HFFc6 (cell line): Measurements from ENCODE around the gene ZCWPW1. TPM values are rescaled to one million over a fixed set of nuclear protein-coding genes. Genes with fewer than 3 reads are reported as not detected.
"Not testable (repeated sequence)": the region's sequence is repeated elsewhere in the genome, so short reads cannot be mapped to it uniquely, and the experiment has no call there.

Experiments used
- DNase-seq: peaks from one replicate; pipeline ENCODE4 v3.0.0-alpha.2; 2018
- H3K27ac Mint-ChIP-seq: 2 replicates; pipeline ENCODE4 v1.8.0; 2020; ENCODE audit warnings: mild to moderate bottlenecking, mixed read lengths
- H3K27me3 Mint-ChIP-seq: 2 replicates; pipeline ENCODE4 v1.8.0; 2021; ENCODE audit warnings: mild to moderate bottlenecking, moderate library complexity, mixed read lengths; ENCODE audit not compliant: insufficient read depth
- H3K36me3 Mint-ChIP-seq: 2 replicates; pipeline ENCODE4 v1.8.0; 2021; ENCODE audit warnings: low read depth, mixed read lengths
- H3K4me1 Mint-ChIP-seq: 2 replicates; pipeline ENCODE4 v1.8.0; 2020; ENCODE audit warnings: low read depth, mixed read lengths
- H3K4me3 Mint-ChIP-seq: 2 replicates; pipeline ENCODE4 v1.8.0; 2020; ENCODE audit warnings: mild to moderate bottlenecking, moderate library complexity, mixed read lengths
- H3K9me3 Mint-ChIP-seq: 2 replicates; pipeline ENCODE4 v1.8.0; 2020; ENCODE audit warnings: mild to moderate bottlenecking, mixed read lengths
- total RNA-seq, 6 experiments: library from RNA; stranded (reverse); fragmentation: NEBNext Ultra II Directional; extraction: Animal tissue kit (Norgen Biotek cat#: 25700); gene quantifications; 2 replicates in 1 of 6; 3 replicates in 5 of 6; pipeline ENCODE4 v1.2.3, GENCODE V29; 2021
- TF ChIP-seq, protein P1 (sequence below): fragments of 200-600 bp; sonication (generic); IDR thresholded peaks from 2 replicates; pipeline ENCODE4 v1.5.0; 2021; ENCODE audit warnings: antibody characterized with exemption, mild to moderate bottlenecking

The ZCWPW1 gene
- total RNA-seq, 6 experiments from 2014 or later: 0.55 to 1.7 (median 1.2) TPM

DNA sequence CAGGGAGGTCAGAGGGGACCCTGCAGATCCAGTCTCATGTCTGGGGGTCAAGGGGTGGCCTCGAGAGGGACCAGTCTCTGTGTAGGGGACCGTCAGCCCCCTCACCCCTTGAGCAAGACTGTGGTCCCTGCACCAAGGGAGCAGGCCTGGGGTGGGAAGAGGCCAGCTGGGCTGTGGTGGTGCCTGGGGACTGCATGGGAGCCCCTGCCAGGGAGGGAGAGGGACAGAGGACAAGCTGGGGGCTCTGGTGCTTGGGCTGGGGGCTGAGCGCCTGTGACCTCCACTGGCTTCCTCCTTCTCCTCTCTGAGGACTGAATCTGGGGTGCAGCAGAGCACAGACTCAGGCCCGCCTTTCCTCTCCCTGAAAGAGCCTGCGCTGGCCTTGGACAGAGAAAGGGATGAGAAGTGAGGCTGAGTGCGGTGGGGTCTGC, 71.4 kb downstream of the ZCWPW1 start:
- Mint-ChIP-seq H3K27me3 (no peaks in the 10 kb centered on the region), H3K27ac (no peak overlapping the region), H3K36me3 (peaks cover 12% of the 10 kb centered on the region), H3K9me3 (no peaks in the 10 kb centered on the region), H3K4me3 (no peak overlapping the region), H3K4me1 (no peaks in the 10 kb centered on the region)
- TF ChIP-seq, protein P1, sequence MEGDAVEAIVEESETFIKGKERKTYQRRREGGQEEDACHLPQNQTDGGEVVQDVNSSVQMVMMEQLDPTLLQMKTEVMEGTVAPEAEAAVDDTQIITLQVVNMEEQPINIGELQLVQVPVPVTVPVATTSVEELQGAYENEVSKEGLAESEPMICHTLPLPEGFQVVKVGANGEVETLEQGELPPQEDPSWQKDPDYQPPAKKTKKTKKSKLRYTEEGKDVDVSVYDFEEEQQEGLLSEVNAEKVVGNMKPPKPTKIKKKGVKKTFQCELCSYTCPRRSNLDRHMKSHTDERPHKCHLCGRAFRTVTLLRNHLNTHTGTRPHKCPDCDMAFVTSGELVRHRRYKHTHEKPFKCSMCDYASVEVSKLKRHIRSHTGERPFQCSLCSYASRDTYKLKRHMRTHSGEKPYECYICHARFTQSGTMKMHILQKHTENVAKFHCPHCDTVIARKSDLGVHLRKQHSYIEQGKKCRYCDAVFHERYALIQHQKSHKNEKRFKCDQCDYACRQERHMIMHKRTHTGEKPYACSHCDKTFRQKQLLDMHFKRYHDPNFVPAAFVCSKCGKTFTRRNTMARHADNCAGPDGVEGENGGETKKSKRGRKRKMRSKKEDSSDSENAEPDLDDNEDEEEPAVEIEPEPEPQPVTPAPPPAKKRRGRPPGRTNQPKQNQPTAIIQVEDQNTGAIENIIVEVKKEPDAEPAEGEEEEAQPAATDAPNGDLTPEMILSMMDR: no peak
- no peak for DNase-seq

DNA sequence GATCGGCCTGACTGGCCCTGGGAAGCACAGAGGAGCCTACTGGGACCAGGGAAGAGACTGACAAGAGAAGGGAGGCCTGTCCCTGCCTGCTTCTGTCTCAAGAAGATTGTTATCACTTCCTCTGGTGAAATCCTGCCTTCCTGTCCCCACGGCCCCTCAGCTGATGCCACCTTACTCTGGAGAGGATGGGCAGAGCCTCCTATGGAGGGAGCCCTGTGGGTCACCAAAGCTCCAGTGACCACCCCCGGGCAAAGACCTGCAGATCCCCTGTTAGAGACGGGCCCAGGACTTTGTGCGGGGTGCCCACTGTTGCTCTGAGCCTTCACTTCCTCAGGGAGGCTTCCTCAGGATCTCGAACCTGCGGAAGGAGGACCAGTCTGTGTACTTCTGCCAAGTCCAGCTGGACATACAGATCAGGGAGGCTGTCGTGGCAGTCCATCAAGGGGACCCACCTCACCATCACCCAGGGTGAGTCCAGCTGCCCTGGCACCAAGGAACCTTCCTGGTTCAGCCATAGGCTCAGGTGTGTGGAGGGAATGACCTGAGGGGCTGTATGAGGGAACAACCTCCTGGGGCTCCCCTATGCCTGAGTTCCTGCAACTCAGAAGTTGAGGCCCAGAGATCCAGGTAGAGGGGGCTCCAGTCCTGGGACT, 72.0 kb downstream of the ZCWPW1 start:
- Mint-ChIP-seq H3K4me3 (no peak overlapping the region), H3K27me3 (no peaks in the 10 kb centered on the region), H3K9me3 (no peaks in the 10 kb centered on the region), H3K27ac (no peak overlapping the region), H3K4me1 (no peaks in the 10 kb centered on the region), H3K36me3 (peaks cover 10% of the 10 kb centered on the region)
- TF ChIP-seq, protein P1: no peak
- no peak for DNase-seq

DNA sequence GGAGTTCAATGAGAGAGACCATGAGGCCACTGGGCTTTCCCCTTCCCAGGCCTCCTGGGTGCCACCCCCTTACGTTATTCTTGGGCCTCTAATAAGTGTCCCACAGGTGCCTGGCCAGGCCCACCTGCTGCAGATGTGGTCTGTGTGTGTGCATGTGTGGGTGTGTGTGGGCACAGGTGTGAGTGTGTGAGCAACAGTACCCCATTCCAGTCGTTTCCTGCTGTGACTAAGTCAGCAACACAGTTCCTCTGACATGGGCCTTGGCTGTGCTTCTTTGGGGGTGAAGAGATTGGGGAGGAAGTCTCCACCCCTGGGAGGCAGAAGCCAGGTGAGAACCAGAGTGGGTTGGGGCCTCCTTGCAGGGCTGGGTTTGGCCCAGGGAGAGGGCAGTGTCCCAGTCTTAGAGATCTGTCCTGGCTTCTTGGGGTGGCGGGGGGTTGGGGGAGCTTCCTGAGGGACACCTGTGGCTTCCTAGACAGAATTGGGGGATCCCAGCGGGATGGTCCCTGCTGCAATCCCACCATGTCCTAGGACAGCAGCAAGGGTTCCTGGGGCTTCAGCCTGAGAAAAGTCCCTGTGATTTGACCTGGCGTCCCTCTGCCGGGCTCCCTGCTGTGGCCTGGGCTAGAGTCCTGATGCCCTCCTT, 74.7 kb downstream of the ZCWPW1 start:
- Mint-ChIP-seq H3K36me3 (peaks cover 5% of the 10 kb centered on the region; the same call in 1 of the 2 replicates), H3K4me1 (no peaks in the 10 kb centered on the region), H3K27me3 (peaks cover 2% of the 10 kb centered on the region; the same call in 1 of the 2 replicates), H3K27ac (no peak overlapping the region), H3K9me3 (no peaks in the 10 kb centered on the region), H3K4me3 (no peak overlapping the region)
- TF ChIP-seq, protein P1: no peak
- DNase-seq: no peak

DNA sequence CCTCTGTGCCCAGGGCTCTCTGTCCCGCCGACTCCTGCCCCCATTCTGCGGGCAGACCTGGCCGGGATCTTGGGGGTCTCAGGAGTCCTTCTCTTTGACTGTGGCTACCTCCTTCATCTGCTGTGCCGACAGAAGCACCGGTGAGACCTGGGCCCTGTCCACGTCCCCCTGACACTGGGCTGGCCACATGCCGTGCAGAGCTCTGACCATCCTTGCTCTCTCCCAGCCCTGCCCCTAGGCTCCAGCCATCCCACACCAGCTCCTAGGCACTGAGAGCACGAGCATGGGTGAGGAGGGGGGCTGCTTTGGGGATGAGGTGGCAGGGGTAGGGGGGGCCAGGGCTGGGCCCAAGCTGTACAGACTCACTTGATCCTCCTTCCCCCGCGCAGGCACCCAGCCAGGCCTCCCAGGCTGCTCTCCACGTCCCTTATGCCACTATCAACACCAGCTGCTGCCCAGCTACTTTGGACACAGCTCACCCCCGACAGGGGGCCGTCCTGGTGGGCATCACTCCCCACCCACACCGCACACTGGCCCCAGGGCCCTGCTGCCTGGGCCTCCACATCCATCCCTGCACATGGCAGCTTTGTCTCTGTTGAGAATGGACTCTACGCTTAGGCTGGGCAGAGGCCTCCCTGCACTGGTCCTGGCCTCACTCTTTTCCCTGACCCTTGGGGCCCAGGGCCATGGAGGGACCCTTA, 75.4 kb downstream of the ZCWPW1 start:
- Mint-ChIP-seq H3K4me1 (no peaks in the 10 kb centered on the region), H3K27me3 (peaks cover 2% of the 10 kb centered on the region; the same call in 1 of the 2 replicates), H3K36me3 (peaks cover 5% of the 10 kb centered on the region; the same call in 1 of the 2 replicates), H3K4me3 (no peak overlapping the region), H3K27ac (no peak overlapping the region), H3K9me3 (no peaks in the 10 kb centered on the region)
- no peak for DNase-seq
- TF ChIP-seq, protein P1: no peak

DNA sequence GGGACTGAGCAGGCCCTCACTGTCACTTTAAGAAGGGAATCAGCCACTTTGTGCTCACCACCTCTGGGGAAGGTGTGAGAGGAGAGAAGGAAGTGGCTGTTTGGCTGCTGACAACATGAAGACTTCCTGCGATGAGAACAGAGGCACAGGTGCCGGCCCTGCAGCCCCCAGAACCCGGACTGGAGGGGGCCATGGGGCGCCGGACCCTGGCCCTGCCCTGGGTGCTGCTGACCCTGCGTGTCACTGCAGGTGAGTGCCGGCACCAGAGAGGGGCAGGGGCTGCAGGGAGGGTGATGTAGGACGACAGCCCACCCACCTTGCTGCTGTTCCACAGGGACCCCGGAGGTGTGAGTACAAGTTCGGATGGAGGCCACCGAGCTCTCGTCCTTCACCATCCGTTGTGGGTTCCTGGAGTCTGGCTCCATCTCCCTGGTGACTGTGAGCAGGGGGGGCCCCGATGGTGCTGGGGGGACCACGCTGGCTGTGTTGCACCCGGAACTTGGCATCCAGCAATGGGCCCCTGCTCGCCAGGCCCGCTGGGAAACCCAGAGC, 76.2 kb downstream of the ZCWPW1 start:
- not testable (repeated sequence) for H3K9me3 Mint-ChIP-seq, DNase-seq, H3K27ac Mint-ChIP-seq, H3K36me3 Mint-ChIP-seq, H3K4me3 Mint-ChIP-seq, H3K4me1 Mint-ChIP-seq, H3K27me3 Mint-ChIP-seq
